ENCODE measurements around the gene LIFR.

GRCh38 chr5:38468978-38469706 is 87.3 kb downstream of the LIFR start:
- TF ChIP-seq CTCF (IDR thresholded peaks at IDR 0.05), result no peak
- TF ChIP-seq ZFX (IDR thresholded peaks at IDR 0.05; ENCODE audit: borderline replicate concordance), result no peak

Data from 22Rv1 (cell line).